Naive B cell (primary cell): ENCODE measurements around the gene UBR3. TPM values are rescaled to one million over a fixed set of nuclear protein-coding genes. Genes with fewer than 3 reads are reported as not detected.

Experiments
- ATAC-seq, 2 donors: fragments of 150-1000 bp; cut with Tn5 transposase; 2 replicates each; pipeline ENCODE4 v1.10.0; 2021; ENCODE audit warnings: low read depth in 2 of 2, mild to moderate bottlenecking in 2 of 2, moderate library complexity in 2 of 2
- DNase-seq: peaks from one replicate; pipeline ENCODE4 v3.0.0; 2022
- H3K27ac Mint-ChIP-seq, 6 donors: one replicate each; pipeline ENCODE4 v1.8.0; 2020 to 2022; ENCODE audit warnings: mild to moderate bottlenecking in 6 of 6, mixed read lengths in 6 of 6, moderate library complexity in 5 of 6, inconsistent platforms in 2 of 6
- H3K27me3 Mint-ChIP-seq, 3 donors: one replicate each; pipeline ENCODE4 v1.8.0; 2021 to 2022; ENCODE audit warnings: mixed read lengths in 3 of 3, mild to moderate bottlenecking in 1 of 3
- H3K36me3 Mint-ChIP-seq, 2 donors: one replicate each; pipeline ENCODE4 v1.8.0; 2020 to 2022; ENCODE audit warnings: mixed read lengths in 2 of 2, inconsistent platforms in 1 of 2, mild to moderate bottlenecking in 1 of 2
- H3K4me1 Mint-ChIP-seq, 3 donors: one replicate each; pipeline ENCODE4 v1.8.0; 2020 to 2022; ENCODE audit warnings: mixed read lengths in 3 of 3, inconsistent platforms in 1 of 3, mild to moderate bottlenecking in 1 of 3, moderate library complexity in 1 of 3
- H3K4me3 Mint-ChIP-seq, 8 donors: one replicate each; pipeline ENCODE4 v1.8.0; 2020 to 2022; ENCODE audit warnings: mild to moderate bottlenecking in 8 of 8, mixed read lengths in 8 of 8, moderate library complexity in 8 of 8, inconsistent platforms in 2 of 8
- H3K9me3 Mint-ChIP-seq, 7 donors: one replicate each; pipeline ENCODE4 v1.8.0; 2020 to 2022; ENCODE audit warnings: mixed read lengths in 7 of 7, mild to moderate bottlenecking in 5 of 7, inconsistent platforms in 2 of 7, moderate library complexity in 1 of 7
- polyA plus RNA-seq, 6 donors: library from polyadenylated mRNA; unstranded; fragments of 300-500 nt; fragmentation: Illumina TruSeq; gene quantifications; one replicate each; pipeline ENCODE4 v1.2.3, GENCODE V29; 2021; ENCODE audit warnings: low read depth in 6 of 6

UBR3 gene
- polyA plus RNA-seq, 6 donors from 2014 or later = 6.1 to 11.9 (median 7.1) TPM

- Mint-ChIP-seq H3K4me3 (no peak overlapping the region), H3K36me3 (peaks cover 45 to 55% of the 10 kb centered on the region in 2 donors), H3K4me1 (peaks cover 4 to 17% (median 15%) of the 10 kb centered on the region in 3 donors), H3K27me3 (no peaks in the 10 kb centered on the region), H3K27ac (peak overlapping the region in 1 of 6 donors; percentile 82), H3K9me3 (peaks cover 3 to 39% (median 32%) of the 10 kb centered on the region in 7 donors)
- ATAC-seq = no peak
- no peak for DNase-seq
Observed at GRCh38 chr2:169979025-169979424, 151.8 kb downstream of the UBR3 start.

GRCh38 chr2:169980001-169980400 lies 152.7 kb downstream of the UBR3 start:
- Mint-ChIP-seq H3K4me1 (peaks cover 4 to 15% (median 12%) of the 10 kb centered on the region in 3 donors), H3K36me3 (peaks cover 35 to 45% of the 10 kb centered on the region in 2 donors), H3K9me3 (peaks cover 3 to 29% (median 22%) of the 10 kb centered on the region in 7 donors), H3K27ac (no peak overlapping the region), H3K4me3 (no peak overlapping the region), H3K27me3 (no peaks in the 10 kb centered on the region)
- DNase-seq (no peak), ATAC-seq (no peak)

- no peaks in the 10 kb centered on the region for H3K27me3 Mint-ChIP-seq
- no peak for ATAC-seq
- H3K27ac Mint-ChIP-seq = peak overlapping the region in 1 of 6 donors; percentile 25
- peaks cover 0 to 22% (median 16%) of the 10 kb centered on the region in 7 donors for H3K9me3 Mint-ChIP-seq
- no peak for DNase-seq
- peaks cover 29 to 38% of the 10 kb centered on the region in 2 donors for H3K36me3 Mint-ChIP-seq
- H3K4me3 Mint-ChIP-seq = no peak overlapping the region
- peaks cover 4 to 15% (median 12%) of the 10 kb centered on the region in 3 donors for H3K4me1 Mint-ChIP-seq
Observed at GRCh38 chr2:169980643-169981042, 153.4 kb downstream of the UBR3 start.

- DNase-seq (no peak), ATAC-seq (no peak)
- Mint-ChIP-seq H3K36me3 (peaks cover 10 to 16% of the 10 kb centered on the region in 2 donors), H3K9me3 (peaks cover 0 to 2% (median 0%) of the 10 kb centered on the region in 7 donors), H3K4me1 (peaks cover 4 to 15% (median 12%) of the 10 kb centered on the region in 3 donors), H3K27ac (no peak overlapping the region), H3K4me3 (no peak overlapping the region), H3K27me3 (no peaks in the 10 kb centered on the region)
Observed at GRCh38 chr2:169982929-169983328, 155.7 kb downstream of the UBR3 start.

- Mint-ChIP-seq H3K9me3 (no peaks in the 10 kb centered on the region), H3K27ac (peak overlapping the region in 1 of 6 donors; percentile 66), H3K36me3 (peaks cover 8 to 11% of the 10 kb centered on the region in 2 donors), H3K27me3 (no peaks in the 10 kb centered on the region), H3K4me3 (no peak overlapping the region), H3K4me1 (peaks cover 4 to 15% (median 12%) of the 10 kb centered on the region in 3 donors)
- DNase-seq (no peak), ATAC-seq (no peak)
Observed at GRCh38 chr2:169983506-169983905, 156.3 kb downstream of the UBR3 start.

- Mint-ChIP-seq H3K27me3 (no peaks in the 10 kb centered on the region), H3K27ac (no peak overlapping the region), H3K36me3 (peaks cover 10 to 13% of the 10 kb centered on the region in 2 donors), H3K9me3 (no peaks in the 10 kb centered on the region), H3K4me3 (no peak overlapping the region), H3K4me1 (peaks cover 4 to 15% (median 10%) of the 10 kb centered on the region in 3 donors)
- ATAC-seq (no peak), DNase-seq (no peak)
Observed at GRCh38 chr2:169984145-169984544, 156.9 kb downstream of the UBR3 start.

GRCh38 chr2:169994752-169995151 lies 167.5 kb downstream of the UBR3 start:
- H3K4me1 Mint-ChIP-seq = no peaks in the 10 kb centered on the region
- no peak overlapping the region for H3K27ac Mint-ChIP-seq
- H3K27me3 Mint-ChIP-seq = no peaks in the 10 kb centered on the region
- DNase-seq (no peak), ATAC-seq (no peak)
- H3K4me3 Mint-ChIP-seq = no peak overlapping the region
- peaks cover 23 to 47% of the 10 kb centered on the region in 2 donors for H3K36me3 Mint-ChIP-seq
- peaks cover 0 to 11% (median 4%) of the 10 kb centered on the region in 7 donors for H3K9me3 Mint-ChIP-seq

DNA sequence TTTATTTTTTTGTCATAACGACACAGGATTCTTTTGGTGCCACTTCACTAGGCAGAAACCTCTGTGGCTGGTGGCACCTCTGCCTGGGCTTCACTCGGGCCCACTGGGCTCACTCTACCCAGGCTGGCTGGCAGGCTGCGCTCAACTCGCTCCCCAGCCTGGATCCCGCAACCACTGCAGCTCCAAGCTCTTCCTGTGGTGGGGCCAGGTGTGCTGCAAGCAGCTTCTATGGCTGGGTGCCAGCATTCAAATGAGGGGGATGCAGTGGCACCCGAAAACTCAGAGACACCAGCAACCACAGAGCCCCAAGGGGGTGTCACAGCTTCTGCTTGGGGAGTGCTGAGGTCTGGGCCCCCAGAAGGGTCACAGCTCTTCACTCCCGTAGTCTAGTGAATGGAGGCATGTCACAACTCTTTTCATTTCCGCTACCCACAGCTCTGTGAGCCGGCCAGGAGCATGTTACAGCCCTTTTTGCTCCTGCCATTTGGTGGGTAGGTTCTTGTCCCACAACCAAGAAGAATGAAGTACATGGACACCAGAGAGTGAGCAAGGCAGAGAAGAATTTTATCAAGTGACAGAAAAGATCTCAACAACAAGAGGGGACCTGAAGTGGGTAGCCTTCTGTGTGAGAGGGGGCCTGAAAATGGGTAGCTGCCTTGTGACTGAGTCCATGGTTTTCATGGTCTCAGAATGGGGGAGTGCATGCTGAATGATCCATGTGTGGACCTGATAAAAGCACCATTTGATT lies 170.1 kb downstream of the UBR3 start:
- Mint-ChIP-seq H3K4me1 (peaks cover 0 to 5% (median 0%) of the 10 kb centered on the region in 3 donors), H3K9me3 (peaks cover 0 to 6% (median 0%) of the 10 kb centered on the region in 7 donors), H3K27me3 (no peaks in the 10 kb centered on the region), H3K27ac (no peak overlapping the region), H3K36me3 (peaks cover 24 to 42% of the 10 kb centered on the region in 2 donors), H3K4me3 (peak overlapping the region in 1 of 8 donors; percentile 56)
- no peak for DNase-seq
- no peak for ATAC-seq

GRCh38 chr2:169999054-169999453 lies 171.8 kb downstream of the UBR3 start:
- Mint-ChIP-seq H3K27me3 (no peaks in the 10 kb centered on the region), H3K9me3 (peaks cover 0 to 6% (median 0%) of the 10 kb centered on the region in 7 donors), H3K4me3 (no peak overlapping the region), H3K36me3 (peaks cover 39 to 46% of the 10 kb centered on the region in 2 donors), H3K4me1 (peaks cover 0 to 6% (median 0%) of the 10 kb centered on the region in 3 donors), H3K27ac (no peak overlapping the region)
- ATAC-seq (no peak), DNase-seq (no peak)

DNA sequence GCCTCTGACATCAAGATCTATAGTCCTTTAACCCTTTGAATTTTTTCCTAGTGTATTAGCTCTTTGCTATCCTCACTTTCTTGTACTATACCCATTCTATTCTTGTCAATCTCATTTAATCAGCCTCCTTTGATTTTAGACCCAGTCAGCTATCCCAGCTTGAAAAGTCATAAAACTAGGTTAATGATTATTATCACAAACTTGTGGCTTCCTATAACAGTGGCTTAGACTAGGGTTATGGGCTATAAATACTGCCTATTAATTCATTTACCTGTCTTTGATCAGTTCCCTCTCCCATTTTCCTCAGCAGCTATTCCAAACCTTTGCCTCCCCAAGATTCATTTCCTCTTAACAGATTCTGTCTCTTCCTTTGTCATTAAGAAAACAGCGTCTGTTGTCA lies 174.8 kb downstream of the UBR3 start:
- Mint-ChIP-seq H3K4me1 (peaks cover 0 to 9% (median 0%) of the 10 kb centered on the region in 3 donors), H3K27ac (no peak overlapping the region), H3K27me3 (no peaks in the 10 kb centered on the region), H3K36me3 (peaks cover 55 to 63% of the 10 kb centered on the region in 2 donors), H3K4me3 (no peak overlapping the region), H3K9me3 (peaks cover 0 to 5% (median 0%) of the 10 kb centered on the region in 7 donors)
- ATAC-seq = no peak
- DNase-seq = no peak

- Mint-ChIP-seq H3K36me3 (peaks cover 49 to 56% of the 10 kb centered on the region in 2 donors), H3K27me3 (no peaks in the 10 kb centered on the region), H3K4me1 (peaks cover 0 to 9% (median under 1%) of the 10 kb centered on the region in 3 donors), H3K4me3 (no peak overlapping the region), H3K9me3 (no peaks in the 10 kb centered on the region), H3K27ac (no peak overlapping the region)
- ATAC-seq (no peak), DNase-seq (no peak)
Observed at GRCh38 chr2:170005702-170006101, 178.4 kb downstream of the UBR3 start.

GRCh38 chr2:170006587-170007325 lies 179.5 kb downstream of the UBR3 start:
- Mint-ChIP-seq H3K9me3 (no peaks in the 10 kb centered on the region), H3K27me3 (no peaks in the 10 kb centered on the region), H3K4me1 (peaks cover 0 to 9% (median 3%) of the 10 kb centered on the region in 3 donors), H3K4me3 (no peak overlapping the region), H3K36me3 (peaks cover 45 to 52% of the 10 kb centered on the region in 2 donors), H3K27ac (peak overlapping the region in 1 of 6 donors; percentile 39)
- ATAC-seq (no peak), DNase-seq (no peak)

GRCh38 chr2:170009209-170009608 lies 182.0 kb downstream of the UBR3 start:
- Mint-ChIP-seq H3K27me3 (no peaks in the 10 kb centered on the region), H3K27ac (peak overlapping the region in 2 of 6 donors; percentile 73 to 82), H3K9me3 (no peaks in the 10 kb centered on the region), H3K4me3 (no peak overlapping the region), H3K4me1 (peaks cover 0 to 4% (median 3%) of the 10 kb centered on the region in 3 donors), H3K36me3 (peaks cover 30 to 46% of the 10 kb centered on the region in 2 donors)
- DNase-seq (no peak), ATAC-seq (no peak)
